Hippocampal formation (tissue), 2 donors: ENCODE results near the gene FCRL5.

Source experiments
- DNase-seq, 2 donors: peaks; one replicate each; lab custom pipeline; 2025; lab: John Stamatoyannopoulos, UW

FCRL5 gene

DNA sequence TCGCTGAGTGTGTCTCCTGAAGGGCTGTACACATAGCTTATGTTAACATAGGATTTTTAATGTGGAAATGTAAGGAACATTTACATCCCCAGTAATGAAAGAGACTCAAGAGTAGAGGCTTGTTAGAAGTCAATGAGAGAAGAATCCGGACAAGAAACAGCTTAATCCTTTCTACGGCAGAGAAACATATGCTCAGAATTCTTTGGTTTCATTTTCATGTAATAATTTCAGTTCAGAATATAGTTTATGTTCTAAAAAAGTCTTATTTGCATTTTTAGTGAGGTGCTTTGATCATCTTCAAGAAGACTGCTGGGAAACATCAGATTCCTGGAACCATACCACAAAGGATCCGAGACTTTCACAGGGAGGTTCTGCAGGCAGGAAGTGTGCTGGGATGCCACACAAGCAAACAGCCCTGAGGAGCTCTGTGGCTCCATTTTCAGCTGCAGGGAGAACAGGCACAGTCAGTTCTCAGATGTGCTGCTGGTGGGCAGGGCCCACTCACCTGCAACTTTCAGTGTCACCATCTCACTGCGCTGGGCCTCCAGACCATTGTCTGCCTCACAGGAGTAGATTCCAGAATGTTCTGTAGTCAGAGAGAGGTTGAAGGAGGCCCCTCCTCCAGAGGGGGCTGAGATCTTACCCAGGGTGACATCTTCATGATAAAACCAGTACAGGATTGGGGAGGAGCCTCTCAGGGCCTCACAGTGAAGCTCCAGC, 28.4 kb downstream of the FCRL5 start:
- DNase-seq: no peak

DNA sequence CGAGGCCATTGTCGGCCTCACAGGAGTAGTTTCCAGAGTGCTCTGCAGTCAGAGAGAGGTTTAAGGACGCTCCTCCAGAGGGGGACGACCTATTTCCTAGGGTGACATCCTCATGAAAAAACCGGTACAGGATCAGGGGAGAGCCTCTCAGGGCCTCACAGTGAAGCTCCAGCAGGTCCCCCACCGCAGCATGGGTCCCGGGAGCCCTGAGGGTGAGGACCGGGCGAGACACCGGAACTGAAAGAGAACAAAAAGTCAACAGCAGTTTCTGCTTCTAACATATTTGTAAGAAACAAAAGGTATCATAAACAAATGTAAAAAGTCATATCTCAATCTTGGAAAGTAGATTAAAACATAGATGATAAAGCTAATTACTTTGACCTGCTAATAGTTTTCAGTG, 31.3 kb downstream of the FCRL5 start:
- DNase-seq: no peak

DNA sequence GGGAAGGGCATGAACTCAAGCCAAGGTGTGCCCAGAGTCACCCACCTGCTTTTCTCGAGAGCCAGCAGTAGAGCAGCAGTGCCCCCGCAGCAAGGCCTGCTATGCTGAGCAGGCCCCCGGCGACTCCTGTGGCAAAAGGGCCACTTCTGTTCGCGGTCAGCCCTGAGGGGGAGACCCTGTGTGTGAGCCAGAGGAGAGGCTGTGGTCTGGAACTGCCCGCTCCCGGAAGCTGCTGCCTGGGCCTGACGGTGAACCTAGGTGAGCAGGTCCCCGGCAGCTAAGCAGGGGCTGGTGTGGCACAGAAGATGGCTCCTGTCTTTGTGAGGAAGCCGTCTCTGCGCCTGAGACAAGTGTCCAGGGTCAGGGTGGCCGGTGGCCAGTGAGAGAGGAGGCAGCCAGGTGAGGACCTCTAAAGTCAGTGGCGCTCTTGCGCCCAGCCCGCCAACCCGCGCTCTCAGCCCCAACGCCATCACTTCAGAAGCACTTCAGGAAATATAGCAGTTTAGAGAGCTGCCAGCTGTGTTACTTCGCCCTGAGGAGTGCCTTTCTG, 31.9 kb downstream of the FCRL5 start:
- DNase-seq: no peak

DNA sequence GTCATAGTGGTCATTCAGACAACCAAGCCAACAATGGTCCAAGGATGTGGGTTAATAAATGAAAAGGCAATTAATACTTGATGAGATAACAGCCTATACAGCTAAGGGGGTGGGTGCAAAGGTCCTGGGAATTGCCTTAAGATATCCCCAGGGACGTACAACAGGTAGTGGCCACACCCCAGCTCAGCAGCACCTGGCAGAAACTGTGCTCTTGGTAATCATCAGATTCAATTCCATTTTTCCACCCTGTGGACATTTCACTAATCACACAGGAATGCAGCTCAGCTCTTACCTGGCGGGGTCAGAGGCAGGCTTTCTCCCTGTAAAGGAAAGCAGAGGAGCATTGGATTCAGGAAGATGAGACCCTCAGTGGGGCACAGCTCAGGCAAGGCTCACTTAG, 32.9 kb downstream of the FCRL5 start:
- DNase-seq: no peak

DNA sequence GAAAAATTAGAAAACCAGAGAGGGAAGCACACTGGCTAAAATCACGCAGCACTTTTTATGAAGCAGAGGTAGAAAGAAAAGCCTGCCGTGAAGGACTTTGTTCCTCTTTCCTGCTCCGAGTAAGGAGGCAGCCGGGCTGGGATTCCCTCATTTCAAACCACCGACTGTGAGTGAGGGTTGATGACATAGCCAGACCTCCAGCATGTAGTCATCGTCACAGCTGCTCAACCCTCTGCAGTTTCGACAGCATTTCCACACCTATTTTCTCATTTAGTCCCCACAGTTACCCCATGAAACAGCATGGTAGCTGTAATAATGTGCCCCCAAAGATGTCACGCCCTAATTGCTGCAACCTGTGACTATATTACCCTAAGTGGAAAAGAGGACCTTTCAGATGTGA, 35.3 kb downstream of the FCRL5 start:
- DNase-seq: no peak

DNA sequence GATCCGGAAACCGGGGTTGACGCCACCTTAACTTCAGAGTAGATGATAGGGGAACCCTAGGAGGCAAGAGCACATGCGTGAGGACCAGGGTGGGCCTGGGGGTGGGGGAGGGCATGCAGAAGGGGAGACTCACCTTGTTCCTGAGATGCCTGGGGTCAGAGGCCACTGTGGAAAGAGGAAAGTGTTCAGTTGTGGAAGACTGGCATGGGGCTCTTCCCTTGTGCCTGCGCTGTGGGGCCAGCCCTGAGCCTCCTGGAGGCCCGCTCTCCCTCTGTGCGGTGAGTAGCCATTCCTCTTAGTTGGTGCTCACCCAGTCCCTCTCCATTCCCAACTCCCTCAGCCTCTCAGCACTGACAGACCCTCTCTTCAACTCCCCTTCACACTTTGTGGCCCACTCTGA, 36.6 kb downstream of the FCRL5 start:
- DNase-seq: no peak

DNA sequence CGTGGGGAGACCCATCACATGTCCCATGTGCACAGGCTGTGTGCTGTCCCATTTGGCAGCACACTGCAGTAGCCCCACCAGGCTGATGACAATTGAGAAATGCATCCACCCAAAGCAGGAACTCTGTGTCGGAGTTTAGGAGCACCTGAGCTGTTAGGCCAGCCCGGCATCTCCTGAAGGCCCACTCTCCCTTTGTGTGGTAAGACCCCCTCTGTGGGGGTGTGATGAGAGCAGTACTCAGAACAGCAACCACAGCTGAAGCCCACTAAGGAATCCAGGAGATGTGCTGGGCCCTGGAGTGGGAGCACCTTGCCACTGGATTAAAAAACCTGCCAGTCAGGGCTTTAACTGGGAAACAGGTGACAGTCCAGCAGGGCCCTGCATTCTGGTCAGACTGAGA, 37.2 kb downstream of the FCRL5 start:
- DNase-seq: no peak

DNA sequence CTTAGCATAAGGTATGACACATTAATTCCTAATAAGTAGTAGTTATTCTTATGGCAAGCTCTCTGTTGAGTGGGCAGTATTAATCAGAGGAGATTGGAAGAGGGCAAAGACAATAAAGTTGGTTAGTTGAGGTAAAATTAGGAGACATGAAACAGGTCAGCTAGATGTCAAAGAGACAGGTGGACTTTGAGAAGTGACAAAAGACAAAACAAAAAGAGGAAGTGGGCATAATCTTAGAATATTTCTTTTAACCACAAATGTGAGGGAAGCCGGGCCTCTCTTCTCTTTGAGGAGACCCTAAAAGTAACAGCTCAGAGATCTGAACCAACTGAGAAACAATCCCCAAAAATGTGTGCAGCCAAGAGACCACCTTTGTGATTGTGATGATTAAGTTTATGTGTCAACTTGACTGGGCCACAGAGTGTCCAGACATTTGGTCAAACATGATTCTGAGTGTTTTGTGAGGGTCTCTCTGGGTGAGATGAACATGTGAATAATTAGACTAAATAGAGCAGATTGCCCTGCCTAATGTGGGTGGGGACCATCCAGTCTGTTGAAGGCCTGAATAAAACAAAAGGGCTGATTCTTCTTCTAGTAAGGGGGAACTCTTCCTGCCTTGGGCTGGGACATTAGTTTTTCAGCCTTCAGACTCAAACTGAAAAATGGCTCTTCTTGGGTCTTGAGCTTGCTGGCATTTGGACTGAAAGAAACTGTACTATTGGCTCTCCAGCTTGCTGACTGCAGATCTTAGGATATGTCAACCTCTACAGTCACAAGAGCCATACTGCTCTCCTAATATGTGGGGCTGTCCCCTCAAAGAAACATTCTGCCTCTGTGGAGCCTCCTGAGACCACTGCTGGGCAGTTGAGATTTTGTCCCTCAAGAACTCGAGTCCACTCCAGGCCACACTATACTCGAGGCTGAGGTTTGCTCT, 40.0 kb downstream of the FCRL5 start:
- no peak for DNase-seq

DNA sequence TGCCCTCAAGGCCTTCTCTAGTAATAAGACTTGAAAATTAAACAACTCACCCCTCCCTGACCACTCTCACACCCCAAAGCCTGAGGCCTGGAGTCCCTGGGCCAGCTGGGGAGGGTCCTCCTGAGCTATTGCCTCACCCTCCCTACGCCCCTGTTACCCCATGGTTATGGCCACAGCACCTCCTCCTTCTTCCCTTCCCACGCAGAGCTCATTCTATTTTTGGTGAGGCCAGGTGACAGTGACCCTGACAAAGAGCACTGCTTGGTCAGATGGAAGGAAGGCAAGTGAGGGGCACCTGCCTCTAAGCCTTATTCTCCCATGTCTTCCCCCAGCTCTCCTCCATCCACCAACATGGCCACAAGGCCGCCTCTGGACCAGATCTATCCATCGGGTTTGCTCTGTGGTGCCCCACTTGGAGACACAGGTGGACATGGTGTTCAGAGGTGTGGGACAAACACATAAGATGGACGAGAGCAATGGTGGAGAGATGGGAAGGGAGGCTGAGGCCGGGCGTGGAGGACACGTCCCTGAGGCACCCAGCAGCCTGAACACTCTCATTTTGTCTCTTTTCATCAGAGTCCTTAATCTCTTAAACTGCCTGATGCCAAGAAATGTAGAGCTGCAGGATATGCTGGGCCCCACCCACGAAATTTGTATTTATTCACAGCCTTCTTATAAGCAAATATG, 42.6 kb downstream of the FCRL5 start:
- no peak for DNase-seq

DNA sequence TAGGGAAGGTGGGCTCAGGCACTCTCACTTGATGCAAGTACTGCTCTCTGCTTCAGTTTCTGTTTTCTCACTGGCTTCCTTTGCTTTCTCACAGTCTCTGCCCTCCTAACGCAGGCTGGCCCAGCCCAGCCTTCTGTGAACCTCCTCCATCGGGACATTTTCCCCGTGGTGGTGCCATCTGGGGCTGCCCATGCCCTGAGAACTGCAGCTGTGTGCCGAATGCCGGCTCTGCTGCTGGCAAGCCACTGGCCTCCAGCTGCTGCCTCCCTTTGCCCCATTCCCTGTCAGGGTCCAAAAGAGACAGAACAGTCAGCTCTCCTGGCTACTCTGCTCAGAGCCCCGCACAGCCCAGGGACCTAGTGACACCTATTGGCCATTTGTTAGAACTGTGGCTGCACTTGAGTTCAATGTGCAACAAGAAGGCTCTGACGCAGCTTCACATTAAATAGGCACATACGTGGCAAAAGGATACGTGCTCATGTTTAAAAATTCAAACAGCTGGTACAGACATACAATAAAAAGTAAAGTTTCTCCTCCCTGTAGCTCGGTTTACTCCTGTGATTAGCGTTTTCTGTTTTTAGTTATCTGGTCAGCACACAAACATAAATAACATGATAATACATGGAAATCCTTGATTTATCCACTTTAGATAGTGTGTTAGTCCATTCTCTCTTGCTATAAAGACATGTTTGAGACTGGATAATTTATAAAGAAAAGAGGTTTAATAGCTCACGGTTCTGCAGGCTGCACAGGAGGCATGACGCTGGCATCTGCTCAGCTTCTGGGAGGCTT, 46.6 kb downstream of the FCRL5 start:
- DNase-seq: peak; percentile 42 to 59

DNA sequence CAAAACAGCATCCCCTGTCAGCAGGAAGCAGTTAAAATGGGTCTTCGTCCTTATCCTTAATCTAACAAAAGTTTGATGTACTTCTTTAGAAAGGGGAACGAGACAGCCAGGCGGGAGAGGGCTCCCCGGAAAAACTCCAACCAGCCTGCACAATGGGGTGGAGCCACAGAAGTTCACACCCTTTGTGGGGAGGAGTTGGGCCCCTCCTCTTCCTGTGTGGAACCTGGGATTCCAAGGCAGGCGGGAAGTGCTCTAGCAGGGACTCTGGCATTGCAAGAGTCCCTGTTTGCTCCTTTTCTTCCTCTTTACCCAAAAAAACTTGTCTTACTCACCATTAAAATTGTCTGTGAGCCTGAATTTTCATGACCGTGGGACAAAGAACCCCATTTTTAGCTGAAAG, 47.7 kb downstream of the FCRL5 start:
- DNase-seq: no peak

DNA sequence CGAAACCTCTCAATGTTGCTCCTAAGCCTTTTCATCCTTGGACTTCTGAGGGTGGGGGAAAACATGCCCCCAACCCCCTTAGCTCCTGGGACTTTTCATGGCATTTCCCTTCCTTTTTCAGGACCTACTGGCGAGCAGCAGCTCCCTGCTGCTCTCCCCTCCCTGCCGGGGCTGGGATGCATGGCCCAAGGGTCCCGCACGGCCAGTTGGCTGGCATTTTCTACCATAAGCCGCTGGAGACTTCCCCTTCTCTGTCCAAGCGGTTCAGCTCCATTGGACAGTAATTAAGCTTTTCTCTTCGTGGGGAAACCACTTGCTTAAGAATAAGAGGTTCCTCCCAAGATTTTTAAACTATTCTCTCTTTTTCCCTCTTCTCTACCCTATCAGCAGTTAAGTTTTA, 52.8 kb downstream of the FCRL5 start:
- no peak for DNase-seq

DNA sequence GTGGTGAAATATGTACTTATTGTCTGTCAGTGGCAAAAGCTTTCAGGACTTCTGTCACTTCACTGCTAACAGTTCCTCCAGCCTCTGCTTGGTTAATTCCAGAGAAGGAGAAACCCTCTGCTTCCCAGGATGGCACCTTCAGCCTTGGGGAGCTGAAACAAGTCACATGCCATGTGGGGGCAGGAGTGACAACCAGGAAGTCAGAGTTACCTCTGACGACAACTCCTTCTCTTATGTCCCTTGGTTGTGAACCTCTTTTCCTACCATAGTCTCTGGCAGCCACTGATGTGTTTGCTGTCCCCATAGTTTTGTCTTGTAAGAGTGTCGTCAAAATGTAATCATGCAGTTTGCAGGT, 53.6 kb downstream of the FCRL5 start:
- no peak for DNase-seq

DNA sequence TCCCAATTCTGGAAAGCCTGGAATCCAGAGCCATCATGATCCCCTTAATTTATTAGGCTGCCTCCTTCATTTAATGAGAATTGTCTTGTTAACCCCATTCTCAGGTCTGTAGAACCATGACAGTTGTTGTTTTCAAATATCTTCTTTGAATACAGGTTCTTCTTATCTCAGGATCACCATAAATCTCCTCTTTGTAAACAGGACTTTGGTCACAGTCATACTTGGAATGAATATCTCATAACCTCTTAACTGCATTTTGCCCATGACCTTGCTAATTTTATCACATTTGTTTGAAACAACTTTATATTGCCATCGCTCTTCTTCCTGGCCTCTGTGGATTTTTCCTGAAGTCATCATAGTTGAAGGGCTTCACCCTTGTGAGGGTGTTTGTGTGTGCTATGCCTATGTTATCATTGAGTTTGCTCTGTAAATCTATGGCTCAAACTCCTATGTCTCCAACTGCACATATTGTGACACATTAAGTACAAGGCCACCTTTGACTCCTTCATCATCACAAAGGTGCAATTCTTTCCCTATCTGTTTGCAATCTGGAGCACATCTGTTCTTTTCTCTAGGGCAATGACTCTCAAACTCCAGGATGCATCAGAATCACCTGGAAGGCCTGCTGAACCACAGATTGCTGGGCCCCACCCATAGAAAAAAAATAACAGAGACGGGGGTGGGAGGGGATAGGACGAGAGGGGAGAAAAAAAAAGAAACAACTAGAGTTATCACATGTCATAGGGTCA, 54.2 kb downstream of the FCRL5 start:
- no peak for DNase-seq

DNA sequence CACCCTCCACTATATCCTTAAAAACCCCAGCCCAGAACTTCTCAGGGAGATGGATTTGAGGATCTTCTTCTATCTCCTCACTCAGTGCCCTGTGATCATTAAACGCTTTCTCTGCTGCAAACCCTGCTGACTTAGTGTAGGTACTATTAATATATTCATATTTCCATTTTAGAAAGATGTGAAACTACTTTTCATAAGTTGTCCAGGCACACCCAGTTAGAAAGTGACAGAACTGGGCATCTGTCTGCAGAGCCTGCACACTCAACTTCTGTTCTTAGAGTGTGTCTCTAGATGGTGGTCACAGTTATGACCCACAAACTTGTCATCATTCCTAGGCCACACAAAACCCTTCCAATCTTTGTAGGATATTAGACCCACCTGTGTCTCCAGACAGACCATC, 55.0 kb downstream of the FCRL5 start:
- DNase-seq: no peak

DNA sequence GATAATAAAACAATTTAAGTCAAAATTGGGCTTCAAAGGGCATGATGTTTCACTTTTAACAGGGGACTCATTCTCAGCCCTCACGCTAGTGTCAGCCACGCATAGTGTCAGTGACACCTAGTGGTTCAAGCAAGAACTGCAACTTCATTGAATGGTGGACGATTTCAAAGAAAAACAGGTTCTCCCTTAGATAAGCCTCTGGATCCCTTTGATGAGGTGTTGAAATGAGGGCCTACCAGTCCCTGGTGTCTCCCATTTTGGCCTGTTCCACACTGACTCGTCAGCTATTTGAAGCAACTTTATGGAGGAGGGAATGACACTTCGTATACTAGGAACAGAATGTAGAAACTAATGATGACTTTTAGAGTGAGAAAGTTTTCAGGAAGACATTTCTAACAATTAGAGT, 56.2 kb downstream of the FCRL5 start:
- peak; percentile 1 to 3 for DNase-seq

DNA sequence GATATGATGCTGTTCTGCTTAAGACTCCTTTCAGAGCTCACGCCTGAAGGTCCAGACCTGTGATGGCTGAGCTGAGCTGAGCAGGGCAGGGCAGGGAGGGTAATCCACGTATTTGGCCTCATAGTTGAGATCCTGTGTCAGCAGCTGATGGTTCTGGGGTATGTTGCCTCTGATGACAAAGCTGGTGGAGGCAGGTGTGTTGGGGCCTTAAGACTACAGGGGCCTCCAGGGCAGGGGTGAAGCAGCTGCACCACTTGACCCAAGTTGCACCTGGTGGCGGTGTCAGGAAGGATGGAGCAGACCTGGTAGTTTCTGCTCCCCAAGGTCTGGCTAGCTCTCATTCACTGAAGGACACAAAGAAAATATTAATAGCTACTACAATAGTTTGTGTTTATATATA, 57.0 kb downstream of the FCRL5 start:
- DNase-seq: no peak

DNA sequence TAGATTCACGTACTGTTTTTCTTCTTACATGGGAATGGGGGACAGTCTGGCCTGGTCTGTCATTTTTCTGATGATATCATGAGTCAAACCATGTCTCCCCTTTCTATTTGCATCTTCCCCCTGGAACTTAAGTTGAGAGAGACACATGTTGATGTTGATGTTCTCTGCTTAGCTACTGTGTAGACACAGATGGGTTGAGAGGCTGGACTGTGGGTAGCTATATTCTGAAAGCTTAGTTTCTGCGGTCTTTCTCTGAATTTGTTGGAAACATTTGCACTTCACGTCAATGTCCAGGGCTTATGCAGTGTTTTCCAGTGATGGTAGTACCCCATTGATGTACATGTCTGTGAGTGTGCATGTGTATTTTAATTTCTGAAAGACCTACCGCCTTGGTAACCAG, 58.2 kb downstream of the FCRL5 start:
- DNase-seq: no peak

DNA sequence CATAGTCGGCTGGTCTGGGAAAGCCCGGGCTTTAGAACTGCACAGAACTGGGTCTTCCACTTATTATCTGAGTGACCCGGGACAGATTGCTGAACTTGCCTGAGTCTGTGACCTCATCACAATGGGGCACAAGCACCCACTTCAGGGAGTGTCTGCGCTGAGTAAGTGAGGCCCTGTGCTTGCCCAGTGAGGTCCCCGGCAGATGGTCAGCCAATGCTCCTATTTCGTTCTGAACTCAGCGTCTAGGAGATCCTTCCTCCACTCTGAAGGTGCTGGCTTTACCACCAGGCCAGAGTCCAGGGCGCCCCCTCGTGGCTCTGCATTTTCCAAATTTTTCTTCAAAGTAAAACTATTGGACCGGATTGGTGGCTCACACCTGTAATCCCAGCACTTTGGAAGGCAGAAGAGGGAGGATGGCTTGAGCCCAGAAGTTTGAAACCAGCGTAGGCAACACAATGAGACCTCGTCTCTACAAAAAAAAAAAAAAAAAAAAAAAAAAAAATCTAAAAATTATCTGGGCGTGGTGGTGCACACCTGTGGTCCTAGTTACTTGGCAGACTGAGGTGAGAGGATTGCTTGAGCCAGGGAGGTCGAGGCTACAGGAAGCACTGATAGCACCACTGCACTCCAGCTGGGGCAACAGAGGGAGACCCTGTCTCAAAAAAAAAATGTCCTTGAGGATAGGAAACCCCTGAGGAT, 61.7 kb downstream of the FCRL5 start:
- DNase-seq: peak in 1 of 2 donors; percentile 18

DNA sequence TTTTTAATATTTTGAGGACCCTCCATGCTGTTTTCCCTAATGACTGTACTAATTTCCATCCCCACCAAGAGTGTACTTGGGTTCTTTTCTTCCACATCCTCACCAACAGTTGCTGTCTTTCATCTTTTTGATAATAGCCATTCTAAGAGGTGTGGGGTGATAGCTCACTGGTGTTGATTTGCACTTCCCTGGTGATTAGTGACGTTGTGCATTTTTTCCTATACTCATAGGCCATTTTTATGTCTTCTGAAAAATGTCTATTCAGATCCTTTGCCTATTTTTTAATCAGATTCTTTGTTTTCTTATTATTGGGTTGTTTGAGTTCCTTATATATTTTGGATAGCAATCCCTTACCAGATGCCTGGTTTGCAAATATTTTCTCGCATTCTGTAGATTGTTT, 64.2 kb downstream of the FCRL5 start:
- DNase-seq: no peak
